Activated B cell treated with CpG ODN at 0.5 μM for 24 hours (primary cell): ENCODE data around the gene RCCD1. TPM values are rescaled to one million over a fixed set of nuclear protein-coding genes. Genes with fewer than 3 reads are reported as not detected.
"Not testable (repeated sequence)": the region's sequence is repeated elsewhere in the genome, so short reads cannot be mapped to it uniquely, and the experiment has no call there.

Source experiments
- ATAC-seq: fragments of 200-7000 bp; cut with Tn5 transposase; one replicate; pipeline ENCODE4 v1.10.0; 2021; ENCODE audit warnings: low read depth, mild to moderate bottlenecking, moderate library complexity
- CTCF ChIA-PET: fragments of 350-600 bp; sonication (Branson Sonifier 250); formaldehyde crosslinking; loops from one replicate; lab custom pipeline; 2021; ENCODE audit warnings: antibody characterized with exemption; lab: Charles Lee
- POLR2A ChIA-PET: fragments of 350-600 bp; sonication (Branson Sonifier 250); formaldehyde crosslinking; loops from one replicate; lab custom pipeline; 2021; ENCODE audit warnings: antibody characterized with exemption; lab: Charles Lee
- DNase-seq: peaks from one replicate; pipeline ENCODE4 v3.0.0; 2022
- H3K27ac Mint-ChIP-seq: one replicate; pipeline ENCODE4 v1.8.0; 2020; ENCODE audit warnings: mixed read lengths
- H3K27me3 Mint-ChIP-seq: one replicate; pipeline ENCODE4 v1.8.0; 2021; ENCODE audit warnings: mixed read lengths
- H3K36me3 Mint-ChIP-seq: one replicate; pipeline ENCODE4 v1.8.0; 2021; ENCODE audit warnings: low read depth, mixed read lengths
- H3K4me1 Mint-ChIP-seq: one replicate; pipeline ENCODE4 v1.8.0; 2021; ENCODE audit warnings: mixed read lengths
- H3K4me3 Mint-ChIP-seq: one replicate; pipeline ENCODE4 v1.8.0; 2020; ENCODE audit warnings: mild to moderate bottlenecking, mixed read lengths
- H3K9me3 Mint-ChIP-seq: one replicate; pipeline ENCODE4 v1.8.0; 2020; ENCODE audit warnings: mixed read lengths
- CTCF ChIP-seq: fragments of 200-600 bp; IDR thresholded peaks from one replicate; pipeline ENCODE4 v1.8.0; 2022; ENCODE audit warnings: antibody characterized with exemption, mild to moderate bottlenecking
- intact Hi-C: fragments of 100-400 bp; cut with micrococcal nuclease; formaldehyde crosslinking; loops from one replicate; pipeline ENCODE4 v1.15.1; 2024
- total RNA-seq: library from RNA; stranded (reverse); gene quantifications from 2 replicates; pipeline ENCODE4 v1.2.3, GENCODE V29; 2022

The RCCD1 gene
- total RNA-seq, 1 donor from 2014 or later: 19.3 TPM

- Mint-ChIP-seq H3K36me3 (peaks cover 76% of the 10 kb centered on the region), H3K27ac (no peak overlapping the region), H3K4me3 (no peak overlapping the region), H3K4me1 (peaks cover 9% of the 10 kb centered on the region), H3K27me3 (no peaks in the 10 kb centered on the region), H3K9me3 (no peaks in the 10 kb centered on the region)
- intact Hi-C loops: no loop called here
- no peak for TF ChIP-seq CTCF
- no peak for DNase-seq
- ATAC-seq: no peak
- ChIA-PET POLR2A (interaction anchor here (0.7 to 12.7 kb wide), 3 partner anchors 7 to 26 kb away, joined by 3 to 213 read pairs (median 5); partner anchors contain the start of genes HDDC3 and UNC45A), CTCF (interaction anchor here (1.0 kb wide), 1 partner anchor 260 kb away, joined by 3 read pairs; no protein-coding TSS in a partner anchor)
Measured at GRCh38 chr15:90907838-90908507, 46.7 kb upstream of the RCCD1 start.

- POLR2A ChIA-PET: interaction anchor here (0.7 kb wide), 1 partner anchor 8 kb away, joined by 3 read pairs; no protein-coding TSS in a partner anchor
Measured at GRCh38 chr15:90909449-90909848, 45.2 kb upstream of the RCCD1 start.

GRCh38 chr15:90909976-90910375 is 44.7 kb upstream of the RCCD1 start:
- Mint-ChIP-seq H3K9me3 (no peaks in the 10 kb centered on the region), H3K27ac (no peak overlapping the region), H3K27me3 (no peaks in the 10 kb centered on the region)

More at GRCh38 chr15:90909449-90909848, 45.2 kb upstream of the RCCD1 start:
- H3K4me3 Mint-ChIP-seq, CTCF ChIA-PET, DNase-seq, H3K4me1 Mint-ChIP-seq, H3K27ac Mint-ChIP-seq, H3K27me3 Mint-ChIP-seq, H3K9me3 Mint-ChIP-seq, intact Hi-C loops, ATAC-seq: not testable (repeated sequence)
- H3K36me3 Mint-ChIP-seq: peaks cover 91% of the 10 kb centered on the region

GRCh38 chr15:90910441-90911301 is 44.0 kb upstream of the RCCD1 start:
- Mint-ChIP-seq H3K4me1 (peaks cover 5% of the 10 kb centered on the region), H3K9me3 (no peaks in the 10 kb centered on the region), H3K36me3 (peaks cover 90% of the 10 kb centered on the region), H3K4me3 (no peak overlapping the region), H3K27ac (no peak overlapping the region), H3K27me3 (no peaks in the 10 kb centered on the region)
- no peak for DNase-seq
- no peak for TF ChIP-seq CTCF
- ChIA-PET POLR2A (interaction anchor here (0.5 kb wide), 1 partner anchor 1215 kb away, joined by 4 read pairs; no protein-coding TSS in a partner anchor), CTCF (no interaction called here)
- intact Hi-C loops: no loop called here
- no peak for ATAC-seq

More at GRCh38 chr15:90909976-90910375, 44.7 kb upstream of the RCCD1 start:
- ChIA-PET POLR2A (interaction anchor here (0.5 kb wide), 1 partner anchor 1215 kb away, joined by 4 read pairs; no protein-coding TSS in a partner anchor), CTCF (no interaction called here)
- no peak for TF ChIP-seq CTCF
- no peaks in the 10 kb centered on the region for H3K4me1 Mint-ChIP-seq
- ATAC-seq: no peak
- peaks cover 90% of the 10 kb centered on the region for H3K36me3 Mint-ChIP-seq
- intact Hi-C loops: no loop called here
- no peak for DNase-seq
- no peak overlapping the region for H3K4me3 Mint-ChIP-seq

GRCh38 chr15:90911302-90911623 is 43.4 kb upstream of the RCCD1 start:
- H3K27me3 Mint-ChIP-seq: no peaks in the 10 kb centered on the region
- DNase-seq: no peak
- H3K4me3 Mint-ChIP-seq: no peak overlapping the region
- no peak for TF ChIP-seq CTCF
- ATAC-seq: no peak
- no peaks in the 10 kb centered on the region for H3K9me3 Mint-ChIP-seq
- POLR2A ChIA-PET: no interaction called here
- no peak overlapping the region for H3K27ac Mint-ChIP-seq
- H3K4me1 Mint-ChIP-seq: peaks cover 9% of the 10 kb centered on the region
- CTCF ChIA-PET: no interaction called here
- intact Hi-C loops: no loop called here
- peaks cover 90% of the 10 kb centered on the region for H3K36me3 Mint-ChIP-seq
